K562 (cell line): ENCODE results near the gene PHAX. TPM values are rescaled to one million over a fixed set of nuclear protein-coding genes. Genes with fewer than 3 reads are reported as not detected.

Experiments
- ATAC-seq: fragments of 200-7000 bp; cut with Tn5 transposase; 3 replicates; pipeline ENCODE4 v1.9.1; 2020; ENCODE audit warnings: moderate library complexity
- BruUV-seq: library from RNA; stranded (reverse); fragments of 400-500 nt; replicated peaks from 2 replicates; lab custom pipeline; 2021; lab: Mats Ljungman, UMichigan
- CTCF ChIA-PET: fragments of 300-600 bp; formaldehyde crosslinking; extraction: SDS; loops from one replicate; lab custom pipeline; 2021; ENCODE audit warnings: low intra/inter-chr PET ratio; lab: Yijun Ruan, JAX
- POLR2A ChIA-PET: fragments of 300-600, 350-650 bp; sonication (Branson Sonifier 250); formaldehyde crosslinking; extraction: SDS; loops from one replicate; lab custom pipeline; 2021; ENCODE audit warnings: antibody characterized with exemption, inconsistent platforms; lab: Yijun Ruan, JAX
- DNase-seq, 4 experiments: peaks; one replicate each; pipeline versions ENCODE4 v3.0.0 to v3.0.0-alpha.2; 2011 to 2018; ENCODE audit warnings: low spot score in 3 of 4, mixed read lengths in 3 of 4; ENCODE audit errors: extremely low read depth in 1 of 4
- FAIRE-seq: peaks from 2 replicates; lab custom pipeline; 2011; peaks lifted over from hg19 to GRCh38; lab: Jason Lieb, UNC
- H2AFZ ChIP-seq: 2 replicates; pipeline ENCODE4 v1.6.0; 2011; ENCODE audit warnings: low read depth, low read length, control low read depth, inconsistent platforms
- H3K27ac ChIP-seq: fragments of 200-600 bp; 3 replicates; pipeline ENCODE4 v1.8.0; 2011; ENCODE audit warnings: low read depth, mild to moderate bottlenecking, control low read depth, inconsistent platforms, low read length, moderate library complexity, mixed read lengths; ENCODE audit errors: extremely low read depth
- H3K27me3 ChIP-seq, 2 experiments: fragments of 300-600 bp in 1 of 2; 2 replicates in 1 of 2; 3 replicates in 1 of 2; pipeline versions ENCODE4 v1.6.0 to v1.8.0; 2011; ENCODE audit warnings: inconsistent platforms in 2 of 2, low read length in 2 of 2, mild to moderate bottlenecking in 1 of 2, mixed read lengths in 1 of 2, moderate library complexity in 1 of 2; ENCODE audit not compliant: control insufficient read depth in 2 of 2, insufficient read depth in 2 of 2
- H3K36me3 ChIP-seq: fragments of 300-600 bp; 3 replicates; pipeline ENCODE4 v1.8.0; 2011; ENCODE audit warnings: mild to moderate bottlenecking, low read length, inconsistent platforms; ENCODE audit not compliant: control insufficient read depth, insufficient read depth
- H3K4me1 ChIP-seq, 2 experiments: fragments of 200-600 bp in 1 of 2; replicated peaks in 1 of 2; 2 replicates in 1 of 2; 3 replicates in 1 of 2; pipeline versions ENCODE4 v1.5.1 to v1.8.0; 2011; ENCODE audit warnings: inconsistent platforms in 2 of 2, low read length in 2 of 2, mild to moderate bottlenecking in 1 of 2, mixed read lengths in 1 of 2, moderate library complexity in 1 of 2; ENCODE audit not compliant: control insufficient read depth in 2 of 2, insufficient read depth in 2 of 2
- H3K4me2 ChIP-seq: 2 replicates; pipeline ENCODE4 v1.6.1; 2011; ENCODE audit warnings: low read length, control low read depth, inconsistent platforms, mixed read lengths; ENCODE audit not compliant: insufficient read depth
- H3K4me3 ChIP-seq: fragments of 200-600 bp; sonication (generic), shearing (Covaris generic); 2 replicates; pipeline ENCODE4 v1.5.1; 2016; ENCODE audit warnings: control low read depth, inconsistent platforms
- H3K79me2 ChIP-seq: fragments of 200-600 bp; 3 replicates; pipeline ENCODE4 v1.8.0; 2011; ENCODE audit warnings: low read length, inconsistent platforms; ENCODE audit not compliant: control insufficient read depth, insufficient read depth
- H3K9ac ChIP-seq, 2 experiments: 2 replicates each; pipeline versions ENCODE4 v1.6.0 to v1.6.1; 2011; ENCODE audit warnings: low read depth in 2 of 2, low read length in 2 of 2, control low read depth in 1 of 2, inconsistent platforms in 1 of 2, mild to moderate bottlenecking in 1 of 2, mixed read lengths in 1 of 2; ENCODE audit not compliant: insufficient read depth in 1 of 2
- H3K9me1 ChIP-seq: one replicate; pipeline ENCODE4 v1.6.0; 2011; ENCODE audit warnings: inconsistent platforms, mild to moderate bottlenecking, low read length, moderate library complexity; ENCODE audit not compliant: control insufficient read depth, insufficient read depth
- H3K9me3 ChIP-seq: replicated peaks from 2 replicates; pipeline ENCODE4 v1.5.1; 2011; ENCODE audit warnings: low read depth, low read length, inconsistent platforms; ENCODE audit not compliant: control insufficient read depth, insufficient read depth
- H4K20me1 ChIP-seq: replicated peaks from 2 replicates; pipeline ENCODE4 v1.6.1; 2011; ENCODE audit warnings: low read length, inconsistent platforms, mixed read lengths; ENCODE audit not compliant: control insufficient read depth, insufficient read depth
- E2F1 ChIP-seq: sonication (generic); formaldehyde crosslinking; IDR thresholded peaks from 2 replicates; pipeline ENCODE4 v1.8.1; 2023; ENCODE audit warnings: mild to moderate bottlenecking, missing genetic modification reagents, moderate library complexity
- FOXM1 ChIP-seq, 2 experiments: fragments of 450-650 bp in 1 of 2; sonication (generic) in 1 of 2; formaldehyde crosslinking in 1 of 2; IDR thresholded peaks; 2 replicates each; pipeline versions ENCODE4 v1.6.1 to v1.9.0; 2017 to 2022; ENCODE audit warnings: low read depth in 2 of 2, mild to moderate bottlenecking in 2 of 2, missing genetic modification reagents in 1 of 2, moderate library complexity in 1 of 2
- HMGXB4 ChIP-seq: sonication (generic); formaldehyde crosslinking; IDR thresholded peaks from 2 replicates; pipeline ENCODE4 v1.8.1; 2023; ENCODE audit warnings: mild to moderate bottlenecking, missing genetic modification reagents
- KAT7 ChIP-seq: sonication (generic); formaldehyde crosslinking; IDR thresholded peaks from 2 replicates; pipeline ENCODE4 v1.8.0; 2022; ENCODE audit warnings: missing genetic modification reagents, mild to moderate bottlenecking, borderline replicate concordance
- MLLT1 ChIP-seq, 2 experiments: fragments of 450-650 bp; IDR thresholded peaks; 2 replicates each; pipeline ENCODE4 v1.6.1; 2016
- ZNF165 ChIP-seq: fragments of 250-450 bp; sonication (Bioruptor Pico); IDR thresholded peaks from 2 replicates; pipeline ENCODE4 v1.4.0; 2020; ENCODE audit warnings: borderline replicate concordance
- WGBS: fragments of 100-300 bp; shearing (Covaris generic); methylation state at CpG from one replicate; pipeline ENCODE4 v1.1.6; 2016; ENCODE audit warnings: low coverage, mixed read lengths; ENCODE audit not compliant: insufficient coverage; ENCODE audit errors: missing lambda C conversion rate; 5-methylcytosine and 5-hydroxymethylcytosine counted together
- in situ Hi-C: fragments of 300-500 bp; cut with MboI; formaldehyde crosslinking; loops from 4 replicates; pipeline ENCODE4 v1.15.0; 2018; ENCODE audit warnings: inconsistent platforms, mixed read lengths
- intact Hi-C: fragments of 100-400 bp; cut with micrococcal nuclease; formaldehyde crosslinking; loops from 2 replicates; pipeline ENCODE4 v1.14.2; 2022
- polyA plus RNA-seq, 8 experiments: library from polyadenylated mRNA; depleted of rRNA in 4 of 8; stranded (reverse) in 5 of 8; unstranded in 3 of 8; fragments of >200 nt; fragmentation: Nextera tagmentation in 2 of 8; fragmentation: Illumina TruSeq in 1 of 8; extraction: Ambion mirVana in 2 of 8; extraction: Trizol in 1 of 8; gene quantifications; 2 replicates each; pipeline versions ENCODE4 v1.2.1 to v1.2.3, GENCODE V29; 2011 to 2014; ENCODE audit warnings: inconsistent platforms in 1 of 8, missing spikeins in 1 of 8
- total RNA-seq, 7 experiments: library from RNA; depleted of rRNA in 6 of 7; stranded (reverse); fragments of >200 nt in 6 of 7; fragmentation: Illumina TruSeq in 2 of 7; extraction: Trizol in 2 of 7; gene quantifications; 2 replicates each; pipeline versions ENCODE4 v1.2.1 to v1.2.3, GENCODE V29; 2011 to 2021; ENCODE audit warnings: low replicate concordance in 1 of 7

PHAX gene
- total and polyA plus RNA-seq, 9 of the 15 experiments (the other 6 are each of a cell fraction or from before 2014, with no cell fraction given): 20.2 to 59.8 (median 43.5) TPM

- peaks cover 5 to 26% of the 10 kb centered on the region in 2 experiments; a peak in 3 of 5 replicates for H3K4me1 ChIP-seq
- intact Hi-C loops (no loop called here), in situ Hi-C loops (no loop called here)
- H2AFZ ChIP-seq: no peak overlapping the region
- H3K9me1 ChIP-seq: no peaks in the 10 kb centered on the region
- ATAC-seq (no peak), DNase-seq (no peak), FAIRE-seq (no peak)
- no TSS peak for BruUV-seq
- ChIA-PET POLR2A (interaction anchor here (0.6 to 0.7 kb wide), 3 partner anchors 312 to 737 kb away, joined by 3 read pairs; no protein-coding TSS in a partner anchor), CTCF (no interaction called here)
- no peak overlapping the region for H3K9ac ChIP-seq
- H3K27me3 ChIP-seq: no peaks in the 10 kb centered on the region
- peaks cover 72% of the 10 kb centered on the region for H3K36me3 ChIP-seq
- 90% methylated on average over 5 of the region's 5 CpGs for WGBS
- peaks cover under 1% of the 10 kb centered on the region for H3K9me3 ChIP-seq
- peaks cover 4% of the 10 kb centered on the region for H4K20me1 ChIP-seq
- H3K27ac ChIP-seq: no peak overlapping the region
- no peak overlapping the region for H3K4me2 ChIP-seq
- H3K4me3 ChIP-seq: no peak overlapping the region
- TF ChIP-seq MLLT1 (IDR thresholded peaks at IDR 0.05) (no peak), FOXM1 (IDR thresholded peaks at IDR 0.05; ENCODE audit: low read depth) (no peak), FOXM1 (CRISPR knock-in tag; IDR thresholded peaks at IDR 0.05; ENCODE audit: low read depth) (no peak), ZNF165 (CRISPR knock-in tag) (no peak), KAT7 (CRISPR knock-in tag) (no peak), E2F1 (CRISPR knock-in tag) (no peak), HMGXB4 (CRISPR knock-in tag) (no peak)
- peaks cover 74% of the 10 kb centered on the region for H3K79me2 ChIP-seq
Observed at GRCh38 chr5:126605525-126605924, 4.8 kb downstream of the PHAX start.
